Thyroid gland (tissue), 4 donors: ENCODE results near the gene SKIC8. TPM values are rescaled to one million over a fixed set of nuclear protein-coding genes. Genes with fewer than 3 reads are reported as not detected.

Source experiments
- DNase-seq, 2 donors: peaks; one replicate each; pipeline ENCODE4 v3.0.0-alpha.2; 2019
- H3K27ac ChIP-seq, 3 donors: fragments of 200-600 bp; sonication (generic); 1 replicate in 2 of 3; 2 replicates in 1 of 3; pipeline ENCODE4 v1.5.1; 2016 to 2019; ENCODE audit warnings: mild to moderate bottlenecking in 1 of 3, moderate library complexity in 1 of 3
- H3K27me3 ChIP-seq: fragments of 200-600 bp; sonication (generic); one replicate; pipeline ENCODE4 v1.5.1; 2019
- H3K36me3 ChIP-seq, 2 donors: fragments of 200-600 bp; sonication (generic); one replicate each; pipeline ENCODE4 v1.5.1; 2016 to 2019
- H3K4me1 ChIP-seq, 2 donors: fragments of 200-600 bp; sonication (generic); one replicate each; pipeline ENCODE4 v1.5.1; 2017 to 2019
- H3K4me3 ChIP-seq, 3 donors: fragments of 200-600 bp; sonication (generic); replicated peaks in 1 of 3; 1 replicate in 2 of 3; 2 replicates in 1 of 3; pipeline ENCODE4 v1.5.1; 2016; ENCODE audit warnings: mild to moderate bottlenecking in 1 of 3
- H3K9me3 ChIP-seq: fragments of 200-600 bp; sonication (generic); one replicate; pipeline ENCODE4 v1.5.1; 2017
- CTCF ChIP-seq, 6 experiments: fragments of 200-600 bp in 3 of 6; fragments of 450-650 bp in 3 of 6; sonication (generic) in 3 of 6; IDR thresholded peaks; one replicate each; pipeline ENCODE4 v1.5.1; 2016 to 2019; ENCODE audit warnings: antibody characterized with exemption in 6 of 6, mild to moderate bottlenecking in 2 of 6, inconsistent platforms in 1 of 6, moderate library complexity in 1 of 6
- POLR2A ChIP-seq, 2 donors: fragments of 450-650 bp; IDR thresholded peaks; one replicate each; pipeline ENCODE4 v1.6.1; 2017; ENCODE audit warnings: antibody characterized with exemption in 2 of 2, mild to moderate bottlenecking in 2 of 2, moderate library complexity in 1 of 2
- WGBS, 2 donors: methylation state at CpG; one replicate each; pipeline ENCODE4 v1.1.5; 2017; 5-methylcytosine and 5-hydroxymethylcytosine counted together
- intact Hi-C: fragments of 100-400 bp; cut with DNase I; formaldehyde crosslinking; loops from one replicate; pipeline ENCODE4 v1.15.1; 2023
- total RNA-seq, 4 donors: library from RNA; depleted of rRNA; stranded (reverse); fragments of >200 nt; gene quantifications; one replicate each; pipeline ENCODE4 v1.2.3, GENCODE V29; 2016

Gene SKIC8
- total RNA-seq, 4 donors from 2014 or later: 87.0 to 113 (median 101) TPM

GRCh38 chr15:78338781-78339180, 39.4 kb upstream of the SKIC8 start:
- 46 to 50% methylated on average over 7 of the region's 7 CpGs for WGBS, 2 donors
- DNase-seq: peak; percentile 84 to 93
- intact Hi-C loops: no loop called here
- H3K27ac ChIP-seq: peak overlapping the region; percentile 78 to 97 (median 88)
- no peak for TF ChIP-seq CTCF (IDR thresholded peaks at IDR 0.05)
- peak in 1 of 2 donors; percentile 69 for TF ChIP-seq POLR2A (IDR thresholded peaks at IDR 0.05)
- no peak overlapping the region for H3K4me3 ChIP-seq
- H3K27me3 ChIP-seq: no peaks in the 10 kb centered on the region
- no peaks in the 10 kb centered on the region for H3K36me3 ChIP-seq
- peaks cover 17 to 23% of the 10 kb centered on the region in 2 donors for H3K4me1 ChIP-seq
- H3K9me3 ChIP-seq: no peaks in the 10 kb centered on the region

DNA sequence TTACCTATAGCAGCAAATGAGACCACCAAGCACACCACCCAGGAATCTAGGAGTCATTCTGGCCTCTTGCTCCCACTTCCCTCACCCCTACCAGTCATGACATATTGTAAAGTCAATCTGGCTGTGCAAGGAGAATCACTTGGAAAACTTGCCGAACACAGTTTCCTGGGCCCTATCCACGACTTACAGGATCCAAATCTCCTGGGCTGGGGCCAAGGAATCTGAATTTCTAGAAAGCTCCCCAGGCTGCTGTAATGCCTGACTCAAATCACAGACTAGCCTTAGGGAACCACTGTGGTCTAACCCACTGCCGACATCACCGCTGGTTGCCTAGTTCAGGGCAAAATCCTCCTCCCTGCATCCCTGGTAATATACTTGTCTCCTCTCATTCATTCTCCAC, 36.6 kb upstream of the SKIC8 start:
- intact Hi-C loops: no loop called here
- H3K4me1 ChIP-seq: peaks cover 17 to 23% of the 10 kb centered on the region in 2 donors
- no peaks in the 10 kb centered on the region for H3K9me3 ChIP-seq
- no peaks in the 10 kb centered on the region for H3K36me3 ChIP-seq
- DNase-seq: no peak
- H3K27me3 ChIP-seq: no peaks in the 10 kb centered on the region
- H3K27ac ChIP-seq: no peak overlapping the region
- WGBS, 2 donors: 86 to 87% methylated on average over 4 of the region's 4 CpGs
- H3K4me3 ChIP-seq: no peak overlapping the region
- TF ChIP-seq CTCF (IDR thresholded peaks at IDR 0.05) (no peak), POLR2A (IDR thresholded peaks at IDR 0.05) (no peak)

- 96 to 97% methylated on average over 3 of the region's 3 CpGs for WGBS, 2 donors
- Histone ChIP-seq H3K27me3 (no peaks in the 10 kb centered on the region), H3K36me3 (no peaks in the 10 kb centered on the region), H3K9me3 (no peaks in the 10 kb centered on the region), H3K27ac (no peak overlapping the region), H3K4me3 (no peak overlapping the region), H3K4me1 (peaks cover 9 to 18% of the 10 kb centered on the region in 2 donors)
- DNase-seq: no peak
- intact Hi-C loops: no loop called here
- TF ChIP-seq POLR2A (IDR thresholded peaks at IDR 0.05) (no peak), CTCF (IDR thresholded peaks at IDR 0.05) (no peak)
These were observed 35.4 kb upstream of the SKIC8 start for GRCh38 chr15:78334845-78335244.

DNA sequence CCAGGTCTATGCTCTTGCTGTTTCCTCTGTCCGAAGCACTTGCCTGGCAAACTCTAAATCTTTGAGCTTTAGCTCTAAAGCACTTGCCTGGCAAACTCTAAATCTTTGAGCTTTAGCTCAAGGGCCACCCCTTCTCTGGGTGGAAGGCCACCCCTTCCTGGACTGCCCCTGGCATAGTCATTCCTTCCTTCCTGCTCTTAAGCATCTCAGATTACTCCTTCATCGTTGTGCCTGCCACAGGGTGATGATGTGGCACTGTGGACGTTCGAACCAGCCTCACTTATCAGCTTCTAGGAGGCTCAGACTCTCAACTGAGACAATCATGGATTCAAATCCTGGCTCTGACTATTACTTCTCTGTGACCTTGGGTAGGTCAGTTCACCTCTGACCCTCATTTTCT, 30.2 kb upstream of the SKIC8 start:
- Histone ChIP-seq H3K9me3 (no peaks in the 10 kb centered on the region), H3K4me1 (peaks cover 0 to 7% of the 10 kb centered on the region in 2 donors), H3K36me3 (no peaks in the 10 kb centered on the region), H3K4me3 (no peak overlapping the region), H3K27me3 (no peaks in the 10 kb centered on the region), H3K27ac (no peak overlapping the region)
- no peak for DNase-seq
- intact Hi-C loops: no loop called here
- WGBS, 2 donors: 64 to 86% methylated on average over 4 of the region's 4 CpGs
- TF ChIP-seq CTCF (IDR thresholded peaks at IDR 0.05) (no peak), POLR2A (IDR thresholded peaks at IDR 0.05) (no peak)

DNA sequence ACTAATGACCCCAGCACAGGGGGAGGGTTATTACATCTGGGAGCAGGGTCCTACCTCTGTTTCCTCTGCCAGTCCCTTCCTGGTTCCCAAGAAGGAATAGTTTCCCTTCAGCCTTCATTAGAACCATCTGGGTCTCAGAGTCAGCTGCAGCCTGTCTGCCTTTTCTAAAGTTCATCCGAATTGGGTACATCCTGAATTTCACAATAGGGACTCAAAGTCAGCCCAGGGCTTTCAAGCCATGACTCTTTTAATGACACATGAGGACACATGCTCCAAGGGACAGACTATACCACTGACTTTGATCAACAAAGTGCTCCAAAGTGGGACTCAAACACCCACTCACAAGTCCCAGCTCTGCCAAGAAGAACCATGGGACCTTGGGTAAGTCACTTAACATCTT, 28.1 kb upstream of the SKIC8 start:
- no peak for DNase-seq
- Histone ChIP-seq H3K27ac (no peak overlapping the region), H3K9me3 (no peaks in the 10 kb centered on the region), H3K36me3 (no peaks in the 10 kb centered on the region), H3K4me3 (no peak overlapping the region), H3K4me1 (peaks cover 0 to 7% of the 10 kb centered on the region in 2 donors), H3K27me3 (no peaks in the 10 kb centered on the region)
- 55 to 56% methylated on average over 1 of the region's 1 CpG for WGBS, 2 donors
- intact Hi-C loops: no loop called here
- TF ChIP-seq CTCF (IDR thresholded peaks at IDR 0.05) (no peak), POLR2A (IDR thresholded peaks at IDR 0.05) (no peak)
